SIG-M5 (cell line): ENCODE measurements around the gene SERTAD1.
"Not testable (repeated sequence)": the region's sequence is repeated elsewhere in the genome, so short reads cannot be mapped to it uniquely, and the experiment has no call there.

Source experiments
- DNase-seq: peaks from one replicate; lab custom pipeline; 2025; lab: John Stamatoyannopoulos, UW

SERTAD1 gene

GRCh38 chr19:40421993-40422747 is 3.6 kb downstream of the SERTAD1 start:
- no peak for DNase-seq

GRCh38 chr19:40420766-40421765 is 4.7 kb downstream of the SERTAD1 start:
- no peak for DNase-seq

- DNase-seq, result no peak
Observed at GRCh38 chr19:40420451-40420765, 5.4 kb downstream of the SERTAD1 start.

GRCh38 chr19:40419780-40420179 is 6.0 kb downstream of the SERTAD1 start:
- no peak for DNase-seq

GRCh38 chr19:40419066-40419612 is 6.7 kb downstream of the SERTAD1 start:
- DNase-seq, result no peak

- no peak for DNase-seq
Observed at GRCh38 chr19:40418040-40418439, 7.8 kb downstream of the SERTAD1 start.

- no peak for DNase-seq
Observed at GRCh38 chr19:40417643-40417981, 8.2 kb downstream of the SERTAD1 start.

GRCh38 chr19:40416918-40417642 is 8.7 kb downstream of the SERTAD1 start:
- DNase-seq, result no peak

GRCh38 chr19:40415768-40416167 is 10.0 kb downstream of the SERTAD1 start:
- no peak for DNase-seq

- DNase-seq, result no peak
Observed at GRCh38 chr19:40414542-40415535, 11.0 kb downstream of the SERTAD1 start.

GRCh38 chr19:40413291-40413845 is 12.4 kb downstream of the SERTAD1 start, which contains the start of gene PRX:
TSS of gene PRX (minus strand) at chr19:40413378. CDS start at chr19:40407932, 5,446 bp downstream.
- DNase-seq, result no peak

- DNase-seq, result no peak
Observed at GRCh38 chr19:40412866-40413265, 12.9 kb downstream of the SERTAD1 start.

- no peak for DNase-seq
Observed at GRCh38 chr19:40411958-40412499, 13.8 kb downstream of the SERTAD1 start.

GRCh38 chr19:40411125-40411842 is 14.5 kb downstream of the SERTAD1 start:
- DNase-seq, result no peak

GRCh38 chr19:40410030-40410389 is 15.8 kb downstream of the SERTAD1 start:
- no peak for DNase-seq

- not testable (repeated sequence) for DNase-seq
Observed at GRCh38 chr19:40408598-40408925, 17.2 kb downstream of the SERTAD1 start.

GRCh38 chr19:40407714-40408597 is 17.8 kb downstream of the SERTAD1 start:
- no peak for DNase-seq

- no peak for DNase-seq
Observed at GRCh38 chr19:40403262-40403984, 22.4 kb downstream of the SERTAD1 start.
